ENCODE results near the gene PIGBOS1. TPM values are rescaled to one million over a fixed set of nuclear protein-coding genes. Genes with fewer than 3 reads are reported as not detected.

The PIGBOS1 gene, protein sequence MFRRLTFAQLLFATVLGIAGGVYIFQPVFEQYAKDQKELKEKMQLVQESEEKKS
- 9.5 to 12.3 TPM (median 9.6 TPM) in 3 replicates for total RNA-seq
- long read RNA-seq, transcript PIGBOS1-201 (2 exons, 866 nt), result major isoform, 9 of 15 reads
- long read RNA-seq, partial matches to known transcripts, result 0 of 15 reads
- long read RNA-seq, other reads (novel, unspliced or antisense), result 2 of 15 reads

DNA sequence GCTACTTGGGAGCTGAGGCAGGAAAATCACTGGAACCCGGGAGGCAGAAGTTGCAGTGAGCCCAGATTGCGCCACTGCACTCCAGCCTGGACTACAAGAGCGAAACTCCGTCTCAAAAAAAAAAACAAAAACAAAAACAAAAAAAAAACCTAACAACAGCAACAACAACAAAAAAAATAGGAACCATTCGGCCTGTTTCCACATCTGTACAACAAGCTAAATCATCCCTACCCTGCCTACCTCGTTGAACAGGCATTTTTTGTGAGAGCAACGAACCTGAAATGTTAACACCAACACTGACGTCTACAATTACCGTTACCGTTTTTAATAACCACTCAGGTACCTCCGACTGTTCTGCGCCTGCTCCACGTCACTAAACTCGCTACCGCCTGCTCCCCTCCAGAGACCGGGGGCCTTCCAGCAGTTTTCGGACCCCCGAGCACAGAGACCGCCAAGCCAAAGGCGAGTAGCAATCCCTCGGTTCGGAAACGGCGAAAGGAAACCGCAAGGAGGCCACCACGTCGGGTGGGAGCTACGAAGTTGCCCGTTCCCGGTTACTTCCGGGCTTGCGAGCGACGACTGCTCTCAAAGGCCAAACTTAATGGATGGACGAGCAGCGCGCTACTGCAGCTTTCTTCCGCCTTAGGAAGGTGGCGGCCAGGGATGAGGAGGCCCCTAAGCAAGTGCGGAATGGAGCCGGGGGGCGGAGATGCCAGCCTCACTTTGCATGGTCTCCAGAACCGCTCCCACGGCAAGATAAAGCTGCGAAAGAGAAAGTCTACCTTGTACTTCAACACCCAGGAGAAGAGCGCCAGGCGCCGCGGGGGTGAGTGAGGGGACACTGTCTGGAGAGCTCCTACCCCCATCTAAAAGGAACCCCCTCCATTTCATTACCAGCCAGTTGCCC lies at the start of gene PIGBOS1, which contains the start of gene PIGB:
Gene PIGBOS1, minus strand, starts transcription at position 536 of the 907 bp plus-strand sequence. CDS start 1,331 bp downstream, outside the sequence.
Gene PIGB, plus strand, starts transcription at position 635 of the 907 bp plus-strand sequence. Its CDS starts 29 bp downstream, at position 664.
- Mint-ChIP-seq H3K36me3 (ENCODE audit: low read depth) (peaks cover 1% of the 10 kb centered on the region), H3K4me1 (ENCODE audit: low read depth) (peaks cover 34% of the 10 kb centered on the region), H3K4me3 (ENCODE audit: unreplicated experiment) (peak within 1 kb of the TSS; percentile 96), H3K27me3 (ENCODE audit: low read depth) (no peaks in the 10 kb centered on the region), H3K9me3 (ENCODE audit: low read depth) (no peaks in the 10 kb centered on the region), H3K27ac (ENCODE audit: unreplicated experiment) (peak within 1 kb of the TSS; percentile 99)
- TF ChIP-seq, protein P1, sequence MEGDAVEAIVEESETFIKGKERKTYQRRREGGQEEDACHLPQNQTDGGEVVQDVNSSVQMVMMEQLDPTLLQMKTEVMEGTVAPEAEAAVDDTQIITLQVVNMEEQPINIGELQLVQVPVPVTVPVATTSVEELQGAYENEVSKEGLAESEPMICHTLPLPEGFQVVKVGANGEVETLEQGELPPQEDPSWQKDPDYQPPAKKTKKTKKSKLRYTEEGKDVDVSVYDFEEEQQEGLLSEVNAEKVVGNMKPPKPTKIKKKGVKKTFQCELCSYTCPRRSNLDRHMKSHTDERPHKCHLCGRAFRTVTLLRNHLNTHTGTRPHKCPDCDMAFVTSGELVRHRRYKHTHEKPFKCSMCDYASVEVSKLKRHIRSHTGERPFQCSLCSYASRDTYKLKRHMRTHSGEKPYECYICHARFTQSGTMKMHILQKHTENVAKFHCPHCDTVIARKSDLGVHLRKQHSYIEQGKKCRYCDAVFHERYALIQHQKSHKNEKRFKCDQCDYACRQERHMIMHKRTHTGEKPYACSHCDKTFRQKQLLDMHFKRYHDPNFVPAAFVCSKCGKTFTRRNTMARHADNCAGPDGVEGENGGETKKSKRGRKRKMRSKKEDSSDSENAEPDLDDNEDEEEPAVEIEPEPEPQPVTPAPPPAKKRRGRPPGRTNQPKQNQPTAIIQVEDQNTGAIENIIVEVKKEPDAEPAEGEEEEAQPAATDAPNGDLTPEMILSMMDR (IDR thresholded peaks at IDR 0.05), result peak; percentile 35
- DNase-seq (ENCODE audit: low spot score), result no peak

DNA sequence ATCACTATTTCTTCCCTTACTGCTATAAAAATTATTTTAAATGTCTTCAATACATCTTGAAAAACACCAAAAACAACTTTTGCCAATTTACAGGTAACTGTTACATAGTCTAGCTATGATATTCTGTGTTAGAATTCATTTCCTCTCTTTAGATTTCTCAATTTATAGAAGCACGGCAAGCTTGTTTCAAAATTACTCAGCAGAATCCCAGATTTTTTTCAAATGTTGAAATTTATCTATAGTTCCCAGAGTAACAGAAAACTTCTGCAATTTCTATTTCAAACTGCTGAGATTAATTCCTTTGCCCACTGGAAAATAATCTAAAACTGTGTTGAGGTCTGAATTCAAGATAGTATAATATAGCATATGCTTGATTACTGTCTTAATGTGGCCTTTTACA lies 48.1 kb upstream of the PIGBOS1 start:
- no peak overlapping the region for H3K27ac Mint-ChIP-seq (ENCODE audit: unreplicated experiment)

DNA sequence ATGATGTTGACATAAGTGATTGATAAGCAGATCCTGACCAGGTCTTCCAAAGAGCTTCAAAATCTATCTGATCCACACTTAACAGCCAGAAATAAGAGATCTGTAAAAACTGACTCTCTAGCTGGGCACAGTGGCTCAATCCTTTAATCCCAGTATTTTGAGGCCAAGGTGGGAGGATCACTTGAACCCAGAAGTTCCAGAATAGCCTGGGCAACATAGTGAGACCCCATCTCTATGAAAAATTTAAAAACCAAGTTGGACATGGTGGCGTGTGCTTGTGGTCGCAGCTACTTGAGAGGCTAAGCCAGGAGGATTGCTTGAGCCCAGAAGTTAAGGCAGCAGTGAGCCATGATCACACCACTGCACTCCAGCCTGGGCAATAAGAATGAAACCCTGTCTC lies 43.7 kb upstream of the PIGBOS1 start:
- Mint-ChIP-seq H3K4me3 (ENCODE audit: unreplicated experiment) (no peak overlapping the region), H3K27me3 (ENCODE audit: low read depth) (no peaks in the 10 kb centered on the region), H3K9me3 (ENCODE audit: low read depth) (no peaks in the 10 kb centered on the region), H3K27ac (ENCODE audit: unreplicated experiment) (no peak overlapping the region), H3K36me3 (ENCODE audit: low read depth) (peaks cover 23% of the 10 kb centered on the region), H3K4me1 (ENCODE audit: low read depth) (peaks cover 12% of the 10 kb centered on the region)
- TF ChIP-seq, protein P1 (IDR thresholded peaks at IDR 0.05), result no peak
- no peak for DNase-seq (ENCODE audit: low spot score)

More for the DNA sequence above, 48.1 kb upstream of the PIGBOS1 start:
- no peak for DNase-seq (ENCODE audit: low spot score)
- no peaks in the 10 kb centered on the region for H3K9me3 Mint-ChIP-seq (ENCODE audit: low read depth)
- H3K36me3 Mint-ChIP-seq (ENCODE audit: low read depth), result peaks cover 23% of the 10 kb centered on the region
- TF ChIP-seq, protein P1 (IDR thresholded peaks at IDR 0.05), result no peak
- no peaks in the 10 kb centered on the region for H3K27me3 Mint-ChIP-seq (ENCODE audit: low read depth)
- no peaks in the 10 kb centered on the region for H3K4me1 Mint-ChIP-seq (ENCODE audit: low read depth)
- no peak overlapping the region for H3K4me3 Mint-ChIP-seq (ENCODE audit: unreplicated experiment)

DNA sequence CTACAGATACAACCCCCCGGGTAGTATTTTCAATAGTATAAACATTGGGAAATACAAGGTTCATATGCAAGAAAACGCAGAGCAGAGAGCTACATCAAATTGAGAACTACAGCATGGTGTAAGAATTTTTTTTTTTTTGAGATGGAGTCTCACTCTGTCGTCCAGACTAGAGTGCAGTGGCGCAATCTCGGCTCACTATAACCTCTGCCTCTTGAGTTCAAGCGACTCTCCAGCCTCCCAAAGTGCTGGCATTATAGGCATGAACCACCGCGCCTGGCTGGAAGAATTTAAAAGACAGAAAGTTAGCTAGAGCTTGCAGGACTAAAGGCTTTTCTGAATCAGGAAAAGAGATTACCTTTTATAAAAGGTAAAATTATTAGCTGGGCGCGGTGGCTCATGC lies 42.1 kb upstream of the PIGBOS1 start:
- Mint-ChIP-seq H3K4me1 (ENCODE audit: low read depth) (peaks cover 12% of the 10 kb centered on the region), H3K9me3 (ENCODE audit: low read depth) (no peaks in the 10 kb centered on the region), H3K36me3 (ENCODE audit: low read depth) (peaks cover 30% of the 10 kb centered on the region), H3K27me3 (ENCODE audit: low read depth) (no peaks in the 10 kb centered on the region), H3K4me3 (ENCODE audit: unreplicated experiment) (no peak overlapping the region), H3K27ac (ENCODE audit: unreplicated experiment) (no peak overlapping the region)
- TF ChIP-seq, protein P1 (IDR thresholded peaks at IDR 0.05), result no peak
- no peak for DNase-seq (ENCODE audit: low spot score)

DNA sequence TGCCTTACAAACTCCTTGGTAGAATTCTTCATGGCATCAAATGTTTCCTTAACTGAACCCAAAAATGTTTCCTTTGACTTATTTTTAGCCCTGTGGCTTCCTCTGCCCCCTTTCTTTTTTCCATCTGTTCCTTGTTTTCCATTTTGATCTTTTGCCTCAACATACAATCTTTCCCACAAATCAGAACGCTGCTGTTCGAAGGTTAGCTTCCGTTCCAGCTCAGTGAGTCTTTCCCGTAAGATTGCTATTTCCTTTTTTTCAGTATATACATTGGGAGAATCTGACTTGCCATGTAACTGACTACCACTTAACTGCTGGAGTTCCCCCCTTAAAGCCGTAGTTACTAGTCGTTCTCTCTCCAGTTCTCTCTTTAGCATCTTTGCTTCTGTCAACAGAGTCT lies 41.3 kb upstream of the PIGBOS1 start:
- Mint-ChIP-seq H3K27me3 (ENCODE audit: low read depth) (no peaks in the 10 kb centered on the region), H3K27ac (ENCODE audit: unreplicated experiment) (peak overlapping the region; percentile 36), H3K9me3 (ENCODE audit: low read depth) (no peaks in the 10 kb centered on the region), H3K4me3 (ENCODE audit: unreplicated experiment) (no peak overlapping the region), H3K36me3 (ENCODE audit: low read depth) (peaks cover 31% of the 10 kb centered on the region), H3K4me1 (ENCODE audit: low read depth) (peaks cover 12% of the 10 kb centered on the region)
- no peak for DNase-seq (ENCODE audit: low spot score)
- TF ChIP-seq, protein P1 (IDR thresholded peaks at IDR 0.05), result no peak
